GM19240 (cell line): Measurements from ENCODE around the gene USP50.
"Not testable (repeated sequence)": the region's sequence is repeated elsewhere in the genome, so short reads cannot be mapped to it uniquely, and the experiment has no call there.

Source experiments
- DNase-seq: peaks from one replicate; pipeline ENCODE4 v3.0.0; 2011; ENCODE audit warnings: low spot score; ENCODE audit not compliant: insufficient read length

Gene USP50

GRCh38 chr15:50505656-50506055, 40.8 kb downstream of the USP50 start:
- not testable (repeated sequence) for DNase-seq

- DNase-seq: no peak
These were observed 43.3 kb downstream of the USP50 start for GRCh38 chr15:50503144-50503543.

DNA sequence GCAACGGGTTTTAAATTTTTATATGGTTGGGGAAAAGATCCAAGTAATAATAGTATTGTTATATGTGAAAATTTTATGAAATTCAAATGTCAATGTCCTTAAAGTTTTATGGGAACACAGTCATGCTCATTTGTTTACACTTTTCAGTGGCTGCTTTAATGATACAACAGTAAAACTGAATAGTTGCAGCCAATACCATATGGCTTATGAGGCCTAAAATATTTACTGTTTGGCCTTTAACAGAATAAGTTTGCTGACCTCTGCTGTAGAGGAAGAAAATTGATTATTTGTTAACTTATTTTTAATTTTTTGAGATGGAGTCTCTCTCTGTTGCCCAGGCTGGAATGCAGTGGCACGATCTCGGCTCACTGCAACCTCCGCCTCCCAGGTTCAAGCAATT, 44.7 kb downstream of the USP50 start:
- DNase-seq: no peak

- no peak for DNase-seq
These were observed 46.1 kb downstream of the USP50 start for GRCh38 chr15:50500352-50500751.

DNA sequence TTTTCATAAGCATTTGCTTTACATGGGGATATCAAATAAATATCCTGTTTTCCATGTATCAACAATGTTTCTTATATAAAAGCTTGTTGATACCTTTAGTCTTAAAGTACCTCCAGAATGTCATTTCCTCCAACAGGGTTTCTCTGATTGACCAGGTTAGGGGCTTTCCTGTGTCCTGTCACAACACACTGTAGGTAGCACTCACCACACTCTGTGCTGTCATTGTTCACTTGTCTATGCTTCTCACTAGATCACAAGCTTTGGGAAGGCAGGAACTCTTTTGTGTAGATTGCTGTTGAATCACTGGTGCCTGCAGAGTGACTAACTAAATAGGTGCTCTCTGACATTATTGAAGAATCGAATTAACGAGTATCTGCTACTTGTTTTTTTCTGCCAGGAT, 49.8 kb downstream of the USP50 start:
- no peak for DNase-seq

DNA sequence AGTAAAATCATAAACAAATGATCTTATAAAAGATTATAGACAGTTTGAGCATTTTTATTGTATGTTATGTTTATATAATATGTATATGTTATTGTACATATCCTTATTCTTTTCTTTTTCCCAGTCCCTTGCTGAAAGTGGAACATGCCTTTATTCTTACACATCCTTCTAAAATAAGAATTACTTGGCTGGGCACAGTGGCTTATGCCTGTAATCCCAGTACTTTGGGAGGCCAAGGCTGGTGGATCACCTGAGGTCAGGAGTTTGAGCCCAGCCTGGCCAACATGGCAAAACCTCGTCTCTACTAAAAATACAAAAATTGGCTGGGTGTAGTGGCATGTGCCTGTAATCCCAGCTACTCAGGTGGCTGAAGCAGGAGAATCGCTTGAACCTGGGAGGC, 51.9 kb downstream of the USP50 start:
- not testable (repeated sequence) for DNase-seq

GRCh38 chr15:50493625-50494024, 52.8 kb downstream of the USP50 start:
- DNase-seq: no peak

- no peak for DNase-seq
These were observed 59.2 kb downstream of the USP50 start for GRCh38 chr15:50487287-50487686.

GRCh38 chr15:50485389-50485788, 61.1 kb downstream of the USP50 start:
- no peak for DNase-seq

DNA sequence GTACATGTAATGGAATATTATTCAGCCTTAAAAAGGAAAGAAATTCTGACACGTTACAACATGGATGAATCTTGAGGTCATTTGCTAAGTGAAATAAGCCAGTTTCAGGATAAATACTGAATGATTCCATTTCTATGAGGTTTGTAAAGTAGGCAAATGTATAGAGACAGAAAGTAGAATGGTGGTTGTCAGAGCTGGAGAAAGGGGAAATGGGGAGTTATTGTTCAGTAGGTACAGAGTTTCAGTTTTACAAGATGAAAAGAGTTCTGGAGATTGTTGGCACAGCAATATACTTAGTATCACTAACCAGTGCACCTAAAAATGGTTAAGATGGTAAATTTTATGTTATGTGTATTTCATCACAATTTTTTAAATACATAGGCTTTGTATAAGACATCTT, 61.7 kb downstream of the USP50 start:
- DNase-seq: no peak

DNA sequence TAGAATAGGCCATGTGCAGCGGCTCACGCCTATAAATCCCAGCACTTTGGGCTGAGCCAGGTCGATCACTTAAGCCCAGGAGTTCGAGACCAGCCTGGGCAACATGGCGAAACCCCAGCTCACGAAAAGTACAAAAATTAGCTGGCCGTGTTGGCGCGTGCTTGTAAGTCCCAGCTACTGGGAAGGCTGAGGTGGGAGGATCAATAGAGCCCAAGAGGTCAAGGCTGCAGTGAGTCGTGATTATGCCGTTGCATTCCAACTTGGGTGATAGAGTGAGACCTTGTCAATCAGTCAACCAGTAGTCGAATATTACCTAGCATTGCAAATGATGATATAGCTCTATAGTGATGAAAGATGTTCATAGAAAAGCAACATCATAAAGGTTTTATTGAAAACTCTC, 70.3 kb downstream of the USP50 start:
- no peak for DNase-seq

GRCh38 chr15:50471072-50471471, 75.4 kb downstream of the USP50 start:
- DNase-seq: no peak

GRCh38 chr15:50463423-50464358, 82.8 kb downstream of the USP50 start:
- DNase-seq: no peak

- no peak for DNase-seq
These were observed 87.9 kb downstream of the USP50 start for GRCh38 chr15:50458348-50459112.

GRCh38 chr15:50452927-50453326, 93.5 kb downstream of the USP50 start:
- DNase-seq: no peak
